NCI-H526 (cell line): ENCODE data around the gene MICU1.
"Not testable (repeated sequence)": the region's sequence is repeated elsewhere in the genome, so short reads cannot be mapped to it uniquely, and the experiment has no call there.

Experiments
- DNase-seq, 2 experiments: peaks; one replicate each; lab custom pipeline; 2025; lab: John Stamatoyannopoulos, UW

Gene MICU1

GRCh38 chr10:72557362-72557761 is 68.5 kb downstream of the MICU1 start:
- no peak for DNase-seq

- no peak for DNase-seq
Measured at GRCh38 chr10:72552857-72553256, 73.0 kb downstream of the MICU1 start.

- DNase-seq: peak; percentile 29 to 68
Measured at GRCh38 chr10:72550239-72550638, 75.6 kb downstream of the MICU1 start.

GRCh38 chr10:72545546-72545945 is 80.3 kb downstream of the MICU1 start:
- DNase-seq: no peak

- not testable (repeated sequence) for DNase-seq
Measured at GRCh38 chr10:72543855-72544254, 82.0 kb downstream of the MICU1 start.

GRCh38 chr10:72542396-72542815 is 83.5 kb downstream of the MICU1 start:
- DNase-seq: no peak

- no peak for DNase-seq
Measured at GRCh38 chr10:72541337-72541736, 84.5 kb downstream of the MICU1 start.

GRCh38 chr10:72540193-72540807 is 85.6 kb downstream of the MICU1 start:
- no peak for DNase-seq

- DNase-seq: no peak
Measured at GRCh38 chr10:72539137-72539536, 86.7 kb downstream of the MICU1 start.

- DNase-seq: no peak
Measured at GRCh38 chr10:72525689-72526088, 100.2 kb downstream of the MICU1 start.

GRCh38 chr10:72525277-72525676 is 100.6 kb downstream of the MICU1 start:
- DNase-seq: no peak

GRCh38 chr10:72524489-72524888 is 101.4 kb downstream of the MICU1 start:
- no peak for DNase-seq

GRCh38 chr10:72523932-72524396 is 101.9 kb downstream of the MICU1 start:
- DNase-seq: no peak

GRCh38 chr10:72523062-72523461 is 102.8 kb downstream of the MICU1 start:
- DNase-seq: no peak

- no peak for DNase-seq
Measured at GRCh38 chr10:72517244-72517643, 108.6 kb downstream of the MICU1 start.

GRCh38 chr10:72515455-72515854 is 110.4 kb downstream of the MICU1 start:
- no peak for DNase-seq

GRCh38 chr10:72513910-72514309 is 112.0 kb downstream of the MICU1 start:
- no peak for DNase-seq

- no peak for DNase-seq
Measured at GRCh38 chr10:72511459-72511858, 114.4 kb downstream of the MICU1 start.

GRCh38 chr10:72509941-72510340 is 115.9 kb downstream of the MICU1 start:
- no peak for DNase-seq

GRCh38 chr10:72509206-72509799 is 116.6 kb downstream of the MICU1 start:
- no peak for DNase-seq

- DNase-seq: no peak
Measured at GRCh38 chr10:72508033-72508432, 117.8 kb downstream of the MICU1 start.

GRCh38 chr10:72506474-72506873 is 119.4 kb downstream of the MICU1 start:
- no peak for DNase-seq

GRCh38 chr10:72505435-72505834 is 120.4 kb downstream of the MICU1 start:
- DNase-seq: no peak
